Prostate gland (tissue), 2 donors: ENCODE measurements around the gene IRF2BP1. TPM values are rescaled to one million over a fixed set of nuclear protein-coding genes. Genes with fewer than 3 reads are reported as not detected.
"Not testable (repeated sequence)": the region's sequence is repeated elsewhere in the genome, so short reads cannot be mapped to it uniquely, and the experiment has no call there.

ENCODE experiments used
- DNase-seq: peaks from one replicate; pipeline ENCODE4 v3.0.0-alpha.2; 2019; ENCODE audit warnings: low spot score
- H3K27ac ChIP-seq, 2 donors: fragments of 200-600 bp; sonication (generic); 2 replicates each; pipeline ENCODE4 v1.5.1; 2017 to 2019
- H3K27me3 ChIP-seq: fragments of 200-600 bp; sonication (generic); replicated peaks from 2 replicates; pipeline ENCODE4 v1.5.1; 2019; ENCODE audit not compliant: insufficient read depth
- H3K36me3 ChIP-seq, 2 donors: fragments of 200-600 bp; sonication (generic); 1 replicate in 1 of 2; 2 replicates in 1 of 2; pipeline versions ENCODE4 v1.5.1 to v1.8.1; 2017 to 2019
- H3K4me1 ChIP-seq: fragments of 200-600 bp; sonication (generic); replicated peaks from 2 replicates; pipeline ENCODE4 v1.5.1; 2019
- H3K4me3 ChIP-seq, 2 donors: fragments of 200-600 bp; sonication (generic); 2 replicates each; pipeline ENCODE4 v1.5.1; 2017 to 2019
- H3K9me3 ChIP-seq: fragments of 200-600 bp; sonication (generic); 2 replicates; pipeline ENCODE4 v1.5.1; 2017
- CTCF ChIP-seq, 4 experiments: fragments of 200-600 bp in 2 of 4; fragments of 450-650 bp in 2 of 4; sonication (generic) in 2 of 4; IDR thresholded peaks; 1 replicate in 3 of 4; 2 replicates in 1 of 4; pipeline ENCODE4 v1.5.1; 2016 to 2019; ENCODE audit warnings: antibody characterized with exemption in 4 of 4, mild to moderate bottlenecking in 2 of 4, moderate library complexity in 2 of 4
- POLR2A ChIP-seq: fragments of 450-650 bp; IDR thresholded peaks from one replicate; pipeline ENCODE4 v1.6.1; 2016; ENCODE audit warnings: antibody characterized with exemption, mild to moderate bottlenecking
- POLR2AphosphoS5 ChIP-seq: sonication (generic); formaldehyde crosslinking; IDR thresholded peaks from one replicate; pipeline ENCODE4 v1.6.1; 2017; ENCODE audit warnings: antibody characterized with exemption
- WGBS: methylation state at CpG from one replicate; pipeline ENCODE4 v1.1.5; 2018; 5-methylcytosine and 5-hydroxymethylcytosine counted together
- intact Hi-C: fragments of 100-400 bp; cut with DNase I; formaldehyde crosslinking; loops from one replicate; pipeline ENCODE4 v1.14.2; 2022
- total RNA-seq, 2 donors: library from RNA; depleted of rRNA; stranded (reverse); fragments of >200 nt; gene quantifications; one replicate each; pipeline ENCODE4 v1.1.0, GENCODE V29; 2016

Gene IRF2BP1
- total RNA-seq, 2 donors from 2014 or later, result 55.5 to 63.0 TPM

- TF ChIP-seq POLR2AphosphoS5, result no peak
- TF ChIP-seq POLR2A, result no peak
- no peak for TF ChIP-seq CTCF (IDR thresholded peaks at IDR 0.05)
- Histone ChIP-seq H3K4me1 (no peaks in the 10 kb centered on the region), H3K27me3 (no peaks in the 10 kb centered on the region), H3K4me3 (no peak overlapping the region), H3K36me3 (no peaks in the 10 kb centered on the region), H3K9me3 (no peaks in the 10 kb centered on the region), H3K27ac (no peak overlapping the region)
- no peak for DNase-seq
- WGBS, result 96% methylated on average over 34 of the region's 34 CpGs
- intact Hi-C loops, result no loop called here
These were observed 13.6 kb downstream of the IRF2BP1 start for GRCh38 chr19:45872095-45872919.

DNA sequence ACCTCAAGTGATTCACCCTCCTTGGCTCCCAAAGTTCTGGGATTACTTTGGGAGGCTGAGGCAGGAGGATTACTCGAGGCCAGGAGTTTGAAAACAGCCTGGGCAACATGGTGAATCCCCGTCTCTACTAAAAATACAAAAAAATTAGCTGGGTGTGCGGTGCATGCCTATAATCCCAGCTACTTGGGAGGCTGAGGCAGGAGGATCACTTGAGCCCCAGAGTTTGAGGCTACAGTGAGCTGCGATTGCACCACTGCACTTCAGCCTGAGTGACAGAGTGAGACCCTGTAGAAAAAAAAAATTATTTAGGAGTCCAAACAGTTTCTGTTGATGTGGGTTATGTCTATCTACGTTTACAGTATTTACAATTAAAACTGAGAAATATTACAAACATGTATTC lies 15.1 kb downstream of the IRF2BP1 start:
- Histone ChIP-seq H3K27me3 (no peaks in the 10 kb centered on the region), H3K4me1 (no peaks in the 10 kb centered on the region), H3K9me3 (no peaks in the 10 kb centered on the region), H3K36me3 (no peaks in the 10 kb centered on the region), H3K4me3 (no peak overlapping the region), H3K27ac (no peak overlapping the region)
- DNase-seq, result no peak
- intact Hi-C loops, result no loop called here
- TF ChIP-seq CTCF (IDR thresholded peaks at IDR 0.05), result no peak
- no peak for TF ChIP-seq POLR2A
- WGBS, result 87% methylated on average over 5 of the region's 5 CpGs

DNA sequence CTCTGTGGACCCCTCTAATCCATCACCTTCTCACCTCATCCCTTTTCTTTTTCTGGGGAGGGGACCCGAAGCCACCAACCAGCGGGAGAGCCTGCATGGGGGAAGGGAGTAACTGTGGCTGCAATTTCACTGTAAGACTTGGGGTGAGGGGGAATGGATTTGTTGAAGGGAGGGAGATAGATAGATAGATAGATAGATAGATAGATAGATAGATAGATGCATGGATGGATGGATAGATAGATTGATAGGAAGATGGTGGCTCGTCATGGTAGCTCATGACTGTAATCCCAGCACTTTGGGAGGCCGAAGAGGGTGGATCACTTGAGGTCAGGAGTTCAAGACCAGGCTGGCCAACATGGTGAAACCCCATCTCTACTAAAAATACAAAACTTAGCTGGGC lies 18.7 kb downstream of the IRF2BP1 start:
- DNase-seq, H3K4me3 ChIP-seq, H3K27ac ChIP-seq, intact Hi-C loops, H3K27me3 ChIP-seq, H3K4me1 ChIP-seq, H3K9me3 ChIP-seq, H3K36me3 ChIP-seq: not testable (repeated sequence)
- WGBS, result 76% methylated on average over 4 of the region's 4 CpGs

DNA sequence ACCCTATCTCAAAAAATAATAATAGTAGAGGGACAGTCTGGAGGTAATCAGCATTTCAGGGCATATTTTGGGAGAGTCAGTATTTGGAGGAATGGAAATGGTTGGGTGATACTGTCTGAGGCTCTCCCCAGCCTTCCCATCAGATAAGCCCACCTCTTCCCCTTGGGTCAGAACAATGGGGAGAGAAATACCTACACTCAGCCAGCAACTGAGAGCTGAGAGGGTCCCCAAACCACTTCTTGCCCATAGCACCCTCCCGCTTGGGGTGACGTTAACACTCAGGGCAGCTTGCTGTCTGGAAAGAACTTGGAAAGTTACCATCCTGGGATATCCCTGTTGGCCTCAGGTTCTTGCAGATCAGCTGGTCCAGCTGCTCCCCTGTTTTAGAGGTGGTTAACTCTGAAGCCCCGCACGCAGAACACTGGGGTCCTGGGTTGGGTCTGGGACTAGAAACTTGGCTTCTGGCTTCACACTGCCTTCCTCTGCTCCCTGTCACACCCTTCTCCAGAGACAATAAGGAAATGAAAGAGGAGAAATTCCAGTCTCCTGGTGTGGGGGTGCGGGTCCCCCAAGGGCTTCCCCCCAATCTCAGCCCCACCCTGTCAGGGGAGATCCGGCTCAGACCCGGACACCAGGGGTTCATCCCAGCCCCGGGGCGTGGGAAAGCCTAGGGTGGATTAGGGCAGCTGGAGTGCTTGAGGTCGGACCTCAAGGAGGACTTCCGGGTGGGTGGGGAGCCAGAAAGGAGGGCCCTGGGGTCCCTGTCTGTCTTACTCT lies 19.4 kb downstream of the IRF2BP1 start:
- intact Hi-C loops, result no loop called here
- H3K9me3 ChIP-seq, result no peaks in the 10 kb centered on the region
- H3K4me3 ChIP-seq, result no peak overlapping the region
- TF ChIP-seq POLR2AphosphoS5 (no peak), CTCF (IDR thresholded peaks at IDR 0.05) (no peak), POLR2A (no peak)
- no peak for DNase-seq
- no peaks in the 10 kb centered on the region for H3K36me3 ChIP-seq
- H3K27ac ChIP-seq, result no peak overlapping the region
- H3K27me3 ChIP-seq, result no peaks in the 10 kb centered on the region
- peaks cover 3% of the 10 kb centered on the region for H3K4me1 ChIP-seq
- WGBS, result 68% methylated on average over 11 of the region's 11 CpGs

DNA sequence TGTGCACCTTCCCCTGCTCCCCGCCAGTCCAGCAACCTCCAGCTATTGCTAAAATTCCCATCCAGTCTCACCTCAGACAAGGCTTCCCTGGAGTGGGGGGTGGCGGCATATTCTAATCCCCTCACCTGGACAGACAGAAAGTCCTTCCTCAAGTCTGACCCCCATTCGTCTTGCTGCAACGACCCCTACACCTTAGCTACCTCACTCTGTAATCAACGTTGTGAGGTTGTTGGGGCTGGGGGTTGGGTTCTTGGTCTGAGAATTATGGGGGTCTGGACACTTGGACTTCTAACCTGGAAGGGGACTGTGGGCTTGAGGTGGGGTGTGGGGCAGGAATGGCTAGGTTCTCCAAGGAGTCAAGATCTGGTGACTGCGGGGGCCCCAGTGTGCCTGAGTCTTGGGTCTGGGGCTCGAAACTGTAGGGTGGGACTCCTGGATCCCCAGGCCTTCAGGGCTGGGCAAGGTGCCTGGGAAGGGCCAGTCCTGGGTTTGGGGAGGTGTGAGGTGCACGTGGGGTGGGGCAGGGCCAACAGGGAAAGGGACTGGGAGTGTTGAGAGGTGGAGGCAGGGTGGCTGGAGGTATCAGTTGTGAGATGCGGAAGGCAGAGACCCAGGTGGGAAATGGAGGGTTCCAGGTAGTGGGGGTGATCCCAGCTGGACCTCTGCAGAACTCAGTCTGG lies 20.5 kb downstream of the IRF2BP1 start:
- no peaks in the 10 kb centered on the region for H3K36me3 ChIP-seq
- H3K4me1 ChIP-seq, result peaks cover 3% of the 10 kb centered on the region
- H3K4me3 ChIP-seq, result no peak overlapping the region
- H3K9me3 ChIP-seq, result no peaks in the 10 kb centered on the region
- no peak for DNase-seq
- H3K27ac ChIP-seq, result no peak overlapping the region
- 70% methylated on average over 9 of the region's 9 CpGs for WGBS
- intact Hi-C loops, result no loop called here
- TF ChIP-seq POLR2A, result no peak
- no peak for TF ChIP-seq CTCF (IDR thresholded peaks at IDR 0.05)
- TF ChIP-seq POLR2AphosphoS5, result no peak
- no peaks in the 10 kb centered on the region for H3K27me3 ChIP-seq
